Activated naive CD4-positive, alpha-beta T cell treated with anti-CD3 and anti-CD28 coated beads, Interleukin-2, amount 50 U/mL, for 72 hours (primary cell): ENCODE results near the gene NDUFV3. TPM values are rescaled to one million over a fixed set of nuclear protein-coding genes. Genes with fewer than 3 reads are reported as not detected.
"Not testable (repeated sequence)": the region's sequence is repeated elsewhere in the genome, so short reads cannot be mapped to it uniquely, and the experiment has no call there.

Experiments
- ATAC-seq, 2 donors: fragments of 150-1000 bp; cut with Tn5 transposase; 2 replicates each; pipeline ENCODE4 v1.10.0; 2021; ENCODE audit warnings: mild to moderate bottlenecking in 2 of 2, moderate library complexity in 2 of 2
- DNase-seq, 2 donors: peaks; one replicate each; pipeline ENCODE4 v3.0.0; 2021 to 2022; ENCODE audit warnings: low spot score in 2 of 2
- H3K27ac Mint-ChIP-seq, 2 donors: one replicate each; pipeline ENCODE4 v1.8.0; 2022; ENCODE audit warnings: mild to moderate bottlenecking in 2 of 2, mixed read lengths in 2 of 2
- H3K36me3 Mint-ChIP-seq, 2 donors: one replicate each; pipeline ENCODE4 v1.8.0; 2022; ENCODE audit warnings: mixed read lengths in 2 of 2
- H3K9me3 Mint-ChIP-seq, 2 donors: one replicate each; pipeline ENCODE4 v1.8.0; 2022; ENCODE audit warnings: mixed read lengths in 2 of 2
- total RNA-seq, 2 donors: library from RNA; stranded (reverse); gene quantifications; one replicate each; pipeline ENCODE4 v1.2.3, GENCODE V29; 2022

Gene NDUFV3
- total RNA-seq, 2 donors from 2014 or later, result 25.3 to 25.7 TPM

GRCh38 chr21:42913476-42913875 is 20.4 kb downstream of the NDUFV3 start:
- Mint-ChIP-seq H3K27ac (peak overlapping the region; percentile 61 to 77), H3K36me3 (no peaks in the 10 kb centered on the region), H3K9me3 (no peaks in the 10 kb centered on the region)
- DNase-seq, result no peak
- no peak for ATAC-seq

GRCh38 chr21:42918291-42918690 is 25.2 kb downstream of the NDUFV3 start:
- no peak for ATAC-seq
- no peaks in the 10 kb centered on the region for H3K36me3 Mint-ChIP-seq
- H3K27ac Mint-ChIP-seq, result no peak overlapping the region
- no peak for DNase-seq
- H3K9me3 Mint-ChIP-seq, result no peaks in the 10 kb centered on the region

GRCh38 chr21:42921927-42922326 is 28.8 kb downstream of the NDUFV3 start:
- H3K36me3 Mint-ChIP-seq, result no peaks in the 10 kb centered on the region
- H3K9me3 Mint-ChIP-seq, result no peaks in the 10 kb centered on the region
- no peak for ATAC-seq
- H3K27ac Mint-ChIP-seq, result no peak overlapping the region
- DNase-seq, result no peak

DNA sequence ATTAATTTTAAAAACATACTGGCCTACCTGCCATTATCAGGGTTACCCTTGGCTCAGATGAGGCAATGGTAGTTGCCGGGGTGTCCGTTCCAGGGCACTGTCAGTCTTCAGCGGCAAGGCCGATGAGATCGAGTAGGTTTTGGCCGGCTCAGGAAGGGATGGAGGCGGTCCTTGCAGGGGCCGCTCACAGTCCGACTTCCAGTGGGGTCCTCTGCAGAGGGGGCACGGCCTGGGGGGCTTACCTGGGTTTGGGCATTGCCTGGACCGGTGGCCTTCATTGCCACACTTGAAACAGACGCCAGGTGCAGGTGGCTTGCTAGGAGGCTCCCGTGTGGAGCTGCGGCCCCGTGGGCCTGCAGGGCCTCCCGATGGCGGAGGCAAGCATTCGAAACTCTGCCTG is 29.8 kb downstream of the NDUFV3 start:
- H3K27ac Mint-ChIP-seq, result peak overlapping the region in 1 of 2 donors; percentile 87

DNA sequence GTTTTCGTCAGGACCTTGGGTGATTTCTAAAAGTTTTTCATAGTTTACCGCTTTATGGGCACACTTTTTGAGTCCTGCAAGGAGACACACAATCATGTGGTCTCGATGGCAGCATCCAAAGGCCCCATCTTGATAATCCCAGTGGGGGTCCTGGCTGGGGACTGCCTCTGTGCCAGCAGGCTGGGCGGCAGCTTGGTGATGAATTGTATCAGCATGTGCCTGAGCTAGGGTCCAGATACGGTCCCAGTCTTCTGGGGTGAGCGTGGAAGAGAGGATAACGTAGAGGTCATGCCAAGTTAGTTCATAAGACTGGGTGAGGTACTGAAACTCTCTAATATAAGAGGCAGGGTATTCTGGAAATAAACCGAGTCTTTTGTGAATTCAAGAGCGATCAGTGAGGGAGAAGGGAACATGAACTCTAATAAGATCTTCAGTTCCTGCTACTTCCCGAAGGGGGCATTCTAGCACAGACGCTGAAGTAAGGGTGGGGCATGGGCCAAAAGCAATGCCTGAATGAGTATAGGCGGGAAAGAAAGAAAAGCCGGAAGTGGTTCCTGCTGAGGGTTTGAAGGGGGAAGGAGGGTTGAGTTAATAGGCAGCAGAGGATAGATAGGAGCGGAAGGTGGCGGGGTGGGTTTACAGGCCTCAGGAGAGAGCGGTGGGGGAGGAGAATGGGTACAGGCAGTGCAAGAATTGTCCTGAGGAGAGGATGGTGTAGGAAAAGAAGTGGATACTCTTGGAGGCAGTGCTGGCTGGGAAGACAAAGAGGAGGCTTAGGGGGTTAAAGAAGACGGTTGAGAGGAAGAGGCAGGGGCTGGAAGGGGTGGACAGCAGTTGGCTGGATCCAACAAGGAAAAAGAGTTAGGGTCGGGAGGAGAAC is 30.7 kb downstream of the NDUFV3 start:
- H3K36me3 Mint-ChIP-seq, result no peaks in the 10 kb centered on the region
- peak; percentile 95 to 99 for ATAC-seq
- H3K27ac Mint-ChIP-seq, result peak overlapping the region; percentile 87 to 91
- DNase-seq, result peak; percentile 71 to 73
- no peaks in the 10 kb centered on the region for H3K9me3 Mint-ChIP-seq

More for the DNA sequence above, 29.8 kb downstream of the NDUFV3 start:
- H3K9me3 Mint-ChIP-seq, result no peaks in the 10 kb centered on the region
- ATAC-seq, result no peak
- no peak for DNase-seq
- H3K36me3 Mint-ChIP-seq, result no peaks in the 10 kb centered on the region

DNA sequence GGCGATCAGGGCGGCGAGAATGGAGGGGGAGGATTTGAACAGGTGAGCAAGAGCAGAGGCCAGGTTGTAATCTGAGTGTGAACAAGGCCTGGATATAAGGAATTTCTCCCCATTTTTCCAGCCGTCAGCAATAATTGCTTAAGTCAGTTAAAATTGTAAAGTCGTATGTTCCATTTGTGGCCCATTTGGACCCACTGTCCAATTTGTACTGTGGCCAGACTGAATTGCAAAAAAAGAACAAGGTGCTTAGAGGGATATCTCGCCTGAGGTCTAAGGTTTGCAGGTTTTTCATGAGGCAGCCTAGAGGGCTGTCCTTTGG is 31.3 kb downstream of the NDUFV3 start:
- ATAC-seq (no peak), DNase-seq (no peak)
- no peaks in the 10 kb centered on the region for H3K9me3 Mint-ChIP-seq
- H3K36me3 Mint-ChIP-seq, result no peaks in the 10 kb centered on the region
- H3K27ac Mint-ChIP-seq, result peak overlapping the region; percentile 87 to 91

GRCh38 chr21:42925114-42925926 is 32.2 kb downstream of the NDUFV3 start, which contains the start of gene ERVH48-1:
Gene ERVH48-1, minus strand, starts transcription at chr21:42925630. Its CDS starts 6,624 bp downstream, at chr21:42919006.
- DNase-seq, result no peak
- peak; percentile 13 to 25 for ATAC-seq
- peak within 1 kb of the TSS; percentile 87 to 91 for H3K27ac Mint-ChIP-seq
- H3K36me3 Mint-ChIP-seq, result no peaks in the 10 kb centered on the region
- no peaks in the 10 kb centered on the region for H3K9me3 Mint-ChIP-seq

DNA sequence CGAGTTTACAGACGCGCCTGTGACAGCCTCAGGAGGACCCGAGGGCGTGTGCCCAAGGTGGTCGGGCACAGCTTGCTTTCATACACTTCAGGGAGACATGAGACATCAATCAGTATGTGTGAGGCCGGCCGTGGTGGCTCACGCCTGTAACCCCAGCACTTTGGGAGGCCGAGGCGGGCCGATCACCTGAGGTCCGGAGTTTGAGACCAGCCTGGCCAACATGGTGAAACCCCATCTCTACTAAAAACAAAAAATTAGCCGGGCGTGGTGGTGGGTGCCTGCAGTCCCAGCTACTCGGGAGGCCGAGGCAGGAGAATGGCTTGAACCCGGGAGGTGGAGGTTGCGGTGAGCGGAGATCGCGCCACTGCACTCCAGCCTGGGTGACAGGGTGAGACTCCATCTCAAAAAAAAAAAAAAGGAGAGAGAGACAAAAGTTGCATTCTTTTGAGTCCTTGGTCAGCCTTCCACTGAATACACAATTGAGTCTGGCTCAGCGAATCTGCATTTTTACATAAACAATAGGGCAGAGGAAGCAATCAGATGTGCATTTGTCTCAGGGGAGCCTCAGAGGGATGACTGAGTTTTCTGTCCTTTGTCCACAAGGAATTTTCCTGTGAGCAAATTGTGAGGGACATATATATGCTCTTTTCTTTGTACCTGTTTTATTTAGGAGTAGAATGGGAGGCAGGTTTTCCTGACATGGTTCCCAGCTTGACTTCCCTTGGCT is 34.5 kb downstream of the NDUFV3 start:
- not testable (repeated sequence) for H3K9me3 Mint-ChIP-seq, H3K36me3 Mint-ChIP-seq, ATAC-seq, DNase-seq, H3K27ac Mint-ChIP-seq

- Mint-ChIP-seq H3K36me3 (no peaks in the 10 kb centered on the region), H3K9me3 (no peaks in the 10 kb centered on the region), H3K27ac (no peak overlapping the region)
- no peak for ATAC-seq
- no peak for DNase-seq
Measured at GRCh38 chr21:42929969-42930368, 36.9 kb downstream of the NDUFV3 start.

GRCh38 chr21:42931560-42932235 is 38.6 kb downstream of the NDUFV3 start:
- DNase-seq (no peak), ATAC-seq (no peak)
- Mint-ChIP-seq H3K9me3 (no peaks in the 10 kb centered on the region), H3K27ac (no peak overlapping the region), H3K36me3 (no peaks in the 10 kb centered on the region)

DNA sequence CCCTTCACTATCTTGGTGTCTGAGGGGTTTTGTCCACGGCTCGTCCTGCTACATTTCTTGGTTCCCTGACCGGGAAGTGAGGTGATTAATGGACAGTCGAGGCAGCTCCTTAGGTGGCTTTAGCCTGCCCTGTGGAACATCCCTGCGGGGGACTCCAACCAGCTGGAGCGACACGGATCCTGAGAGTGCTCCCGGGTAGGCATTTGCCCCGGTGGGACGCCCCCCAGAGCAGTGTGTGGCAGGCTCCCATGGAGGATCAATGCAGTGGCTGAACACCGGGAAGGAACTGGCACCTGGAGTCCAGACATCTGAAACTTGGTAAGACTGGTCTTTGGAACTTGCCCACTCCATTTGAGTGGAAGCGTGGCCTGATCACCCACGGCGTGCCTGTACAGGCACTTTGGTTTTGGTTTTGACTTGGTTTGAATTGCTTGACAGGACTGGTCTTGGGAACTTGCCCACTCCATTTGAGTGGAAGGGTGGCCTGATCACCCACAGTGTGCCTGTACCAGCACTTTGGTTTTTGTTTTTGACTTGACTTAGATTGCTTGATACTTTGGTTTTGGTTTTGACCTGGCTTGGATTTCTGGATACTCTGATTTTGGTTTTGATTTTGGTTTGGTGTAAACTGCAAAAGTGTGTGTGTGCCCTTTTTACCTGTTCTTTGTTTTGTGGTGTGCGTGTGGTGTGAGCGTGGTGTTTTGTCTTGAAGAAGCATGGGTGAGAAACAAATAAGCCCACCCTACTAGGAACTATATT is 39.4 kb downstream of the NDUFV3 start:
- H3K9me3 Mint-ChIP-seq, ATAC-seq, DNase-seq, H3K27ac Mint-ChIP-seq, H3K36me3 Mint-ChIP-seq: not testable (repeated sequence)

- DNase-seq, H3K36me3 Mint-ChIP-seq, ATAC-seq, H3K27ac Mint-ChIP-seq, H3K9me3 Mint-ChIP-seq: not testable (repeated sequence)
Measured at GRCh38 chr21:42933137-42933970, 40.2 kb downstream of the NDUFV3 start.

GRCh38 chr21:42933973-42934372 is 40.9 kb downstream of the NDUFV3 start:
- H3K9me3 Mint-ChIP-seq, DNase-seq, H3K36me3 Mint-ChIP-seq, ATAC-seq, H3K27ac Mint-ChIP-seq: not testable (repeated sequence)

DNA sequence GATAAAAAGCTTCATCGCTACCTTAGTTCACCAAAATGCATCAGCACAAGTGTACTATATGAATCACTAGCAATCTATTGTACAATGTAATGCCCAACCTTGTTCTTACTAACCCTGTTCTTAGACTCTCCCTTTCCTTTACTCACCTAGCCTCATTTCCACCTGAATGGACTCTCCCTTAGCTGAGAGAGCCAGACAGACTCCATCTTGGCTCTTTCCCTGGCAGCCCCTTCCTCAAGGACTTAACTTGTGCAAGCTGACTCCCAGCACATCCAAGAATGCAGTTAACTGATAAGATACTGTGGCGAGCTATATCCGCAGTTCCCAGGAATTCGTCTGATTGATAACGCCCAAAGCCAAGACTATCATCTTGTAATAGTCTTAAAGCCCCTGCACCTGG is 43.3 kb downstream of the NDUFV3 start:
- H3K9me3 Mint-ChIP-seq, DNase-seq, ATAC-seq, H3K36me3 Mint-ChIP-seq, H3K27ac Mint-ChIP-seq: not testable (repeated sequence)
